Body of pancreas (tissue), 4 donors: Measurements from ENCODE around the gene IL25. TPM values are rescaled to one million over a fixed set of nuclear protein-coding genes. Genes with fewer than 3 reads are reported as not detected.

ENCODE experiments used
- ATAC-seq: fragments of 150-250 bp; one replicate; pipeline ENCODE4 v1.9.1; 2016
- DNase-seq, 4 donors: peaks; one replicate each; pipeline ENCODE4 v3.0.0-alpha.2; 2019
- H3K27ac ChIP-seq, 4 donors: fragments of 200-600 bp; sonication (generic); 1 replicate in 3 of 4; 2 replicates in 1 of 4; pipeline versions ENCODE4 v1.5.1 to v1.6.1; 2016 to 2019; ENCODE audit warnings: mild to moderate bottlenecking in 1 of 4, mixed read lengths in 1 of 4, moderate library complexity in 1 of 4
- H3K27me3 ChIP-seq, 2 donors: fragments of 200-600 bp; sonication (generic); one replicate each; pipeline ENCODE4 v1.6.0; 2016; ENCODE audit warnings: mild to moderate bottlenecking in 1 of 2
- H3K36me3 ChIP-seq, 2 donors: fragments of 200-600 bp; sonication (generic); replicated peaks in 1 of 2; 2 replicates each; pipeline ENCODE4 v1.5.1; 2016; ENCODE audit warnings: low read depth in 2 of 2; ENCODE audit not compliant: insufficient read depth in 1 of 2
- H3K4me1 ChIP-seq: fragments of 200-600 bp; sonication (generic); one replicate; pipeline ENCODE4 v1.6.0; 2016
- H3K4me3 ChIP-seq, 2 donors: fragments of 200-600 bp; sonication (generic); 1 replicate in 1 of 2; 2 replicates in 1 of 2; pipeline ENCODE4 v1.5.1; 2016 to 2019
- H3K9me3 ChIP-seq, 3 donors: fragments of 200-600 bp; sonication (generic); 1 replicate in 2 of 3; 2 replicates in 1 of 3; pipeline ENCODE4 v1.5.1; 2016
- POLR2A ChIP-seq, 3 donors: fragments of 450-650 bp; IDR thresholded peaks; one replicate each; pipeline ENCODE4 v1.6.1; 2016; ENCODE audit warnings: antibody characterized with exemption in 3 of 3, mild to moderate bottlenecking in 2 of 3
- WGBS, 2 donors: methylation state at CpG; one replicate each; pipeline ENCODE4 v1.1.5; 2017; 5-methylcytosine and 5-hydroxymethylcytosine counted together
- intact Hi-C: fragments of 100-400 bp; cut with DNase I; formaldehyde crosslinking; loops from one replicate; pipeline ENCODE4 v1.15.1; 2023
- total RNA-seq, 2 donors: library from RNA; depleted of rRNA; stranded (reverse); fragments of >200 nt; gene quantifications; one replicate each; pipeline ENCODE4 v1.1.0, GENCODE V29; 2016
- TF ChIP-seq, protein P1 (sequence below), 7 experiments: fragments of 450-650 bp in 4 of 7; fragments of 200-600 bp in 3 of 7; sonication (generic) in 3 of 7; IDR thresholded peaks; one replicate each; pipeline ENCODE4 v1.5.1; 2016 to 2019; ENCODE audit warnings: antibody characterized with exemption in 7 of 7

The IL25 gene
- total RNA-seq, 2 donors from 2014 or later: not detected

DNA sequence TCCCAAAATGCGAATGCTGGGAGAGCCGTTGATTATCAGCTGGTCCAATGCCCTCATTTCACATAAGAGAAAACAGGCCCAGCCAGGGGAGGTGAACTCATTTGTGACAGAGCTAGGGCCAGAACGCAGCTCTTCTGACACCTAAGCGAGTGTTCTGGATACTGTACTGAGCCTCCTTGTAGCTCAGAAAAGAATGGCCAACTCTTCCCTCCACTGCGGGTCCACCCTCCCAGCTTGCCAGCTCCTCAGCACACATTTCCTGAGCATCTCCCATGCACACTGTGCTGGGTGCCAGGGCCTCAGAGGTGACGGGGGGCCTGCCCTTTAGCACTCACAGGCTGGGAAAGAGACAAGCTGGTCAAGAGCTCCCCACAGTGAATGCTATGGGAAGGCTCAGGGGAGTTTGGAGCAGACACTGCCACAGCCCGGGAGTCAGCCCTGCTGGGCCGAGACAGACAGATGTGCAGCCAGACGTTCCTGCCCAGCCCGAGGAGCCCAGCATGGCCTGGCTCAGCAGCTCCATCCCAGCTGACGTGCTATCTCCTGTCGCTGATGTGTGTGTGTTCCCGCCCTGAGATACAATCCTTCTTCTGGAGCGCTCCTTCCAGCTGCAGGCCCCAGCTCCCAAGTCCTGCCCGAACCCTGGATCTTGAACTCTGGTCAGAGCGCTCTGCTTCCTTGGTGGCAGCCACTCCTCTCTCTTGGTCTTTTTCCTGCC is 7.7 kb downstream of the IL25 start:
- 47 to 64% methylated on average over 9 to 16 of the region's 16 CpGs for WGBS, 2 donors
- no peak for DNase-seq
- peak; percentile 1 for ATAC-seq

DNA sequence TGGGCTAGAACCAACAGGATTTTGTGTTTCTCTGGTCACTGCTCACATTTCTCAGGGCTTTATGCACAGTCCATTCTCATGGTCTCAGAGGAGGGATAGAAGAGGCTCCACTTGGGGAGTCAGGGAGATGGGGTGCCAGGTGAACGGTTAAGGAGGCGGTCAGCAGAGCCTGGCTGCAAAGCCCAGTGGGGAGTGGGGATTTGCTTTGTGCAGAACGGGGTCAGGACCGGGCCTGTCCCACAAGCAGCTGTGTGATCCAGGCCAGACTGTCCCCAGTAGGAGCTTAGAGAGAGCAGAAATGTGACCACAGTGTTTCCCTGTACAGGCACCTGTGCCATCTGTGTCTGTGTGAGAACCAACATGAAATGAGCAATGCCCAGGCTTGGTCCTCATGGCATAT is 8.4 kb downstream of the IL25 start:
- no peak for ATAC-seq
- TF ChIP-seq, protein P1, sequence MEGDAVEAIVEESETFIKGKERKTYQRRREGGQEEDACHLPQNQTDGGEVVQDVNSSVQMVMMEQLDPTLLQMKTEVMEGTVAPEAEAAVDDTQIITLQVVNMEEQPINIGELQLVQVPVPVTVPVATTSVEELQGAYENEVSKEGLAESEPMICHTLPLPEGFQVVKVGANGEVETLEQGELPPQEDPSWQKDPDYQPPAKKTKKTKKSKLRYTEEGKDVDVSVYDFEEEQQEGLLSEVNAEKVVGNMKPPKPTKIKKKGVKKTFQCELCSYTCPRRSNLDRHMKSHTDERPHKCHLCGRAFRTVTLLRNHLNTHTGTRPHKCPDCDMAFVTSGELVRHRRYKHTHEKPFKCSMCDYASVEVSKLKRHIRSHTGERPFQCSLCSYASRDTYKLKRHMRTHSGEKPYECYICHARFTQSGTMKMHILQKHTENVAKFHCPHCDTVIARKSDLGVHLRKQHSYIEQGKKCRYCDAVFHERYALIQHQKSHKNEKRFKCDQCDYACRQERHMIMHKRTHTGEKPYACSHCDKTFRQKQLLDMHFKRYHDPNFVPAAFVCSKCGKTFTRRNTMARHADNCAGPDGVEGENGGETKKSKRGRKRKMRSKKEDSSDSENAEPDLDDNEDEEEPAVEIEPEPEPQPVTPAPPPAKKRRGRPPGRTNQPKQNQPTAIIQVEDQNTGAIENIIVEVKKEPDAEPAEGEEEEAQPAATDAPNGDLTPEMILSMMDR (IDR thresholded peaks at IDR 0.05): no peak
- no peak for TF ChIP-seq POLR2A (IDR thresholded peaks at IDR 0.05)
- Histone ChIP-seq H3K27me3 (no peaks in the 10 kb centered on the region), H3K9me3 (no peaks in the 10 kb centered on the region), H3K27ac (no peak overlapping the region), H3K36me3 (no peaks in the 10 kb centered on the region), H3K4me3 (no peak overlapping the region), H3K4me1 (peaks cover 15% of the 10 kb centered on the region)
- intact Hi-C loops: no loop called here
- 77 to 84% methylated on average over 4 of the region's 4 CpGs for WGBS, 2 donors
- DNase-seq: no peak

More for the DNA sequence above, 7.7 kb downstream of the IL25 start:
- H3K4me3 ChIP-seq: no peak overlapping the region
- intact Hi-C loops: no loop called here
- peaks cover 8% of the 10 kb centered on the region for H3K4me1 ChIP-seq
- no peak overlapping the region for H3K27ac ChIP-seq
- TF ChIP-seq, protein P1 (IDR thresholded peaks at IDR 0.05): no peak
- TF ChIP-seq POLR2A (IDR thresholded peaks at IDR 0.05): no peak
- H3K9me3 ChIP-seq: no peaks in the 10 kb centered on the region
- H3K36me3 ChIP-seq: no peaks in the 10 kb centered on the region
- H3K27me3 ChIP-seq: no peaks in the 10 kb centered on the region

DNA sequence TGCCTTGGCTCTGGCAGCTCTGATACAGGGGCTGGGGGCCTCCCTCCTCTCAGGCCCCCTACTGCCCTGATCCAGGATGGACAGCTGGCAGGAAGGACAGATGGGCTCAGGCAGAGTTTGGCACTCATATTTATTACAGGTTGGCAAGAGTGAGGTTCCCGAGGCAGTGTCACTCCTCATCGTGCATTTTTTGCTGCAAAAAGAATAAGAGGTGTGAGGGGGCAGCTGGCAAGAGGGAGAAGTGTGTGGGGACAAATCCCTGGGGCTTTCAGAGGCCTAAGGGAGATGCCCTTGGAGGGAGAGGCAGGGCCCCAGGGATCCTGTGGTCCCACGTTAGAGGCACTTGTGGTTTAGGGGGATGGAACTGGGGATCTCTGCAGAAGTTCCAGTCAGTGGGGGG is 9.3 kb downstream of the IL25 start:
- TF ChIP-seq, protein P1 (IDR thresholded peaks at IDR 0.05): no peak
- no peak for TF ChIP-seq POLR2A (IDR thresholded peaks at IDR 0.05)
- no peak for DNase-seq
- Histone ChIP-seq H3K9me3 (no peaks in the 10 kb centered on the region), H3K27me3 (no peaks in the 10 kb centered on the region), H3K4me3 (no peak overlapping the region), H3K27ac (no peak overlapping the region), H3K4me1 (peaks cover 20% of the 10 kb centered on the region), H3K36me3 (no peaks in the 10 kb centered on the region)
- 50 to 58% methylated on average over 3 of the region's 3 CpGs for whole genome bisulfite sequencing, 2 donors
- intact Hi-C loops: no loop called here
- no peak for ATAC-seq

DNA sequence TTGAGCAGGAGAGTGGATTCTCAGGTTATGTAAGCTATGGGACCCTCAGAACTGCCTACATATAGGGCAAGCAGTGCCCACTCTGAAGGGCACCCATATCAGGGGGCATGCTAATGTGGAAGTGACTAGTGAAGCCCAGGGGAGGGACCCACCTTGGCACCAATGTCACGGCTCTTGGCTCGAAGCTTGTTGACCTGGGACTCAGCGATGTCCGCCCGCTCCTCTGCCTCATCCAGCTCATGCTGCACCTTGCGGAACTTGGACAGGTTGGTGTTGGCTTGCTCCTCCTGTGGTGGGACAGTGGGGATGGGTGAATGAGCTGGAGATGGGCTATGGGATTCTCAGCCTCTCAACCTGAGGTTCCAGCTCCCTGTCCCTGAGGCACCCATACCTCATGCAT is 9.7 kb downstream of the IL25 start:
- intact Hi-C loops: no loop called here
- H3K27me3 ChIP-seq: no peaks in the 10 kb centered on the region
- WGBS, 2 donors: 100% methylated on average over 4 of the region's 6 CpGs; no CpG with 5 or more reads in 1 of the 2 donors
- TF ChIP-seq, protein P1 (IDR thresholded peaks at IDR 0.05): no peak
- no peak for TF ChIP-seq POLR2A (IDR thresholded peaks at IDR 0.05)
- H3K4me3 ChIP-seq: no peak overlapping the region
- H3K9me3 ChIP-seq: no peaks in the 10 kb centered on the region
- H3K27ac ChIP-seq: no peak overlapping the region
- DNase-seq: no peak
- no peaks in the 10 kb centered on the region for H3K36me3 ChIP-seq
- H3K4me1 ChIP-seq: peaks cover 20% of the 10 kb centered on the region
- ATAC-seq: no peak
